ENCODE data around the gene CHRNE.

- TF ChIP-seq MAX (IDR thresholded peaks at IDR 0.05): no peak
- TF ChIP-seq RAD21 (IDR thresholded peaks at IDR 0.05; ENCODE audit: low read depth): no peak
- TF ChIP-seq USF1 (IDR thresholded peaks at IDR 0.05): no peak
- no peak for TF ChIP-seq CEBPB (IDR thresholded peaks at IDR 0.05)
Measured at GRCh38 chr17:4940555-4941318, 37.8 kb upstream of the CHRNE start.

Measured in Ishikawa (cell line).